DND-41 (cell line): Measurements from ENCODE around the gene XRCC4.

ENCODE experiments used
- ATAC-seq: fragments of 200-7000 bp; cut with Tn5 transposase; 3 replicates; pipeline ENCODE4 v1.9.1; 2021; ENCODE audit warnings: low read depth; ENCODE audit not compliant: insufficient read depth
- DNase-seq: peaks from one replicate; pipeline ENCODE4 v3.0.0-alpha.2; 2020
- H2AFZ ChIP-seq: 2 replicates; pipeline ENCODE4 v1.6.0; 2012; ENCODE audit warnings: low read depth, low read length
- H3K27ac ChIP-seq: 2 replicates; pipeline ENCODE4 v1.5.1; 2012; ENCODE audit warnings: low read length, inconsistent platforms
- H3K27me3 ChIP-seq: fragments of 200-600 bp; sonication (generic); 2 replicates; pipeline ENCODE4 v1.6.0; 2012; ENCODE audit warnings: low read length, mild to moderate bottlenecking, inconsistent platforms; ENCODE audit not compliant: insufficient read depth, poor library complexity
- H3K36me3 ChIP-seq: 2 replicates; pipeline ENCODE4 v1.5.1; 2012; ENCODE audit warnings: low read length, inconsistent platforms; ENCODE audit not compliant: insufficient read depth
- H3K4me1 ChIP-seq: 2 replicates; pipeline ENCODE4 v1.5.1; 2012; ENCODE audit warnings: mild to moderate bottlenecking, low read length; ENCODE audit not compliant: insufficient read depth
- H3K4me2 ChIP-seq: 2 replicates; pipeline ENCODE4 v1.6.0; 2012; ENCODE audit warnings: mild to moderate bottlenecking, moderate library complexity, low read length, inconsistent platforms; ENCODE audit not compliant: insufficient read depth
- H3K4me3 ChIP-seq, 2 experiments: fragments of 200-600 bp in 1 of 2; shearing (Covaris generic) in 1 of 2; 2 replicates each; pipeline ENCODE4 v1.5.1; 2012 to 2016; ENCODE audit warnings: inconsistent platforms in 2 of 2, low read length in 2 of 2, mild to moderate bottlenecking in 2 of 2, low read depth in 1 of 2, moderate library complexity in 1 of 2
- H3K79me2 ChIP-seq: 2 replicates; pipeline ENCODE4 v1.6.0; 2012; ENCODE audit warnings: low read length, inconsistent platforms; ENCODE audit not compliant: insufficient read depth
- H3K9ac ChIP-seq: 2 replicates; pipeline ENCODE4 v1.6.0; 2012; ENCODE audit warnings: low read depth, mild to moderate bottlenecking, inconsistent platforms, low read length, moderate library complexity
- H3K9me3 ChIP-seq: 2 replicates; pipeline ENCODE4 v1.5.1; 2012; ENCODE audit warnings: low read length, moderate library complexity, mild to moderate bottlenecking, inconsistent platforms; ENCODE audit not compliant: insufficient read depth, severe bottlenecking
- H4K20me1 ChIP-seq: 2 replicates; pipeline ENCODE4 v1.6.0; 2012; ENCODE audit warnings: low read length; ENCODE audit not compliant: insufficient read depth
- EZH2 ChIP-seq: IDR thresholded peaks from 3 replicates; pipeline ENCODE4 v1.6.1; 2012; ENCODE audit warnings: borderline replicate concordance, low read depth, mild to moderate bottlenecking, moderate library complexity, low read length, inconsistent platforms; ENCODE audit not compliant: severe bottlenecking
- TF ChIP-seq, protein P1 (sequence below): IDR thresholded peaks from 2 replicates; pipeline ENCODE4 v1.5.1; 2012; ENCODE audit warnings: borderline replicate concordance, low read length, moderate library complexity, mild to moderate bottlenecking; ENCODE audit not compliant: poor library complexity, severe bottlenecking; ENCODE audit errors: extremely low read depth

Gene XRCC4

DNA sequence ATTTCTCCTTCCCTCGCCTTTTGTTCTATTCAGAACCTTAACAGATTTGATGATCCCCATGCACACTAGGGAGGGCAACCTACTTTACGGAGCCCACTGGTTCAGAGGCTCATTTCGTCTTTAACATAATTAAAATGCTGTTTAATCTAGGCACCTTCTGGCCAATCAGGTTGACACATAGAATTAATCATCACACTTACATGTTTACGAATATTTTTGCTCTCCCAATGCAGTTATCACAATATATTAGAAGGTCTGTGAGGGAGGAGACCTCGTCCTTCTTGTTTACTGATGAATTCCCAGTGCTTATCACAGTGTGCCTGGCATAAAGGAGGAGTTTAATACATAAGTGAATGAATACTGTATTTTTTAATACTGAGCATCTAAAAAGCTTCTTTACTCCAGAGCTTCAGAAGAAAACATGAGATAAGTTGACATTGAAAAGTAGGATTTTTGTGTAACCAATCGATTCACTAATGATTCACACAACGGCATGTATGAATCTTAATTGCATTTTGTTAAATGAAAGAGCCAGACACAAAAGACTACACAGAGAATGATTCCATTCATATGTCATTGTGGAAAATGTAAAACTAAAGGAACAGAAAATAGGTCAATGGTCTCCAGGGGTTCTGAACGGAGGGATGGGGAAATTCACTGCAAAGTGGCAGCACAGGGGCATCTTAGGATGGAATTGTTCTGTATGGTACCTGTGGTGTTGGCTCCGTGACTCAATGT lies 315.6 kb downstream of the XRCC4 start:
- no peaks in the 10 kb centered on the region for H3K36me3 ChIP-seq
- ATAC-seq (no peak), DNase-seq (no peak)
- no peaks in the 10 kb centered on the region for H3K9me3 ChIP-seq
- no peaks in the 10 kb centered on the region for H3K4me1 ChIP-seq
- no peaks in the 10 kb centered on the region for H4K20me1 ChIP-seq
- no peak overlapping the region for H3K9ac ChIP-seq
- TF ChIP-seq, protein P1, sequence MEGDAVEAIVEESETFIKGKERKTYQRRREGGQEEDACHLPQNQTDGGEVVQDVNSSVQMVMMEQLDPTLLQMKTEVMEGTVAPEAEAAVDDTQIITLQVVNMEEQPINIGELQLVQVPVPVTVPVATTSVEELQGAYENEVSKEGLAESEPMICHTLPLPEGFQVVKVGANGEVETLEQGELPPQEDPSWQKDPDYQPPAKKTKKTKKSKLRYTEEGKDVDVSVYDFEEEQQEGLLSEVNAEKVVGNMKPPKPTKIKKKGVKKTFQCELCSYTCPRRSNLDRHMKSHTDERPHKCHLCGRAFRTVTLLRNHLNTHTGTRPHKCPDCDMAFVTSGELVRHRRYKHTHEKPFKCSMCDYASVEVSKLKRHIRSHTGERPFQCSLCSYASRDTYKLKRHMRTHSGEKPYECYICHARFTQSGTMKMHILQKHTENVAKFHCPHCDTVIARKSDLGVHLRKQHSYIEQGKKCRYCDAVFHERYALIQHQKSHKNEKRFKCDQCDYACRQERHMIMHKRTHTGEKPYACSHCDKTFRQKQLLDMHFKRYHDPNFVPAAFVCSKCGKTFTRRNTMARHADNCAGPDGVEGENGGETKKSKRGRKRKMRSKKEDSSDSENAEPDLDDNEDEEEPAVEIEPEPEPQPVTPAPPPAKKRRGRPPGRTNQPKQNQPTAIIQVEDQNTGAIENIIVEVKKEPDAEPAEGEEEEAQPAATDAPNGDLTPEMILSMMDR: no peak
- TF ChIP-seq EZH2: no peak
- H3K4me3 ChIP-seq: no peak overlapping the region
- no peaks in the 10 kb centered on the region for H3K79me2 ChIP-seq
- no peak overlapping the region for H2AFZ ChIP-seq
- no peak overlapping the region for H3K4me2 ChIP-seq
- H3K27ac ChIP-seq: no peak overlapping the region
- no peaks in the 10 kb centered on the region for H3K27me3 ChIP-seq

- Histone ChIP-seq H3K4me3 (no peak overlapping the region), H3K4me1 (no peaks in the 10 kb centered on the region), H3K79me2 (no peaks in the 10 kb centered on the region), H3K9ac (no peak overlapping the region), H4K20me1 (no peaks in the 10 kb centered on the region), H3K27ac (no peak overlapping the region), H3K9me3 (no peaks in the 10 kb centered on the region), H2AFZ (no peak overlapping the region), H3K27me3 (no peaks in the 10 kb centered on the region), H3K36me3 (no peaks in the 10 kb centered on the region), H3K4me2 (no peak overlapping the region)
- ATAC-seq (no peak), DNase-seq (no peak)
- TF ChIP-seq, protein P1: no peak
- TF ChIP-seq EZH2: no peak
Observed at GRCh38 chr5:83393504-83393866, 316.1 kb downstream of the XRCC4 start.

DNA sequence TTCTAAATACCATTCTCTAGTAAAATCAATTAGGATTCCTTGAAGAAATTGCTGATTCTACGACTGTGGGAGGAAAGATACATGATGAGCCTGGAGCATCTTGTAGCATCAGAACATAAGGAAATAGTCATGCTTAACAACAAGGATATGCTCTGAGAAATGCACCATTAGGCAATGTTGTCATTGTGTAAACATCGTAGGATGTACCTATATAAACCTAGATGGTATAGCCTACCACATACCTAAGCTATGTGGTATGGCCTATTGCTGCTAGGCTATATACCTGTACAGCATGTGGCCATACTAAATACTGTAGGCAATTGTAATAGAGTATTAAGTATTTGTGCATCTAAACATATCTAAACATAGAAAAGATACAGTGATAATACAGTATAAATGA lies 316.8 kb downstream of the XRCC4 start:
- H3K4me1 ChIP-seq: no peaks in the 10 kb centered on the region
- no peaks in the 10 kb centered on the region for H3K36me3 ChIP-seq
- no peak overlapping the region for H3K27ac ChIP-seq
- H3K27me3 ChIP-seq: no peaks in the 10 kb centered on the region
- H4K20me1 ChIP-seq: no peaks in the 10 kb centered on the region
- no peak overlapping the region for H3K9ac ChIP-seq
- H3K79me2 ChIP-seq: no peaks in the 10 kb centered on the region
- H3K9me3 ChIP-seq: no peaks in the 10 kb centered on the region
- no peak for ATAC-seq
- no peak overlapping the region for H3K4me3 ChIP-seq
- no peak for DNase-seq
- no peak for TF ChIP-seq EZH2
- TF ChIP-seq, protein P1: no peak
- no peak overlapping the region for H2AFZ ChIP-seq
- H3K4me2 ChIP-seq: no peak overlapping the region
